Kidney epithelial cell (primary cell): ENCODE data around the gene AKR1B1. TPM values are rescaled to one million over a fixed set of nuclear protein-coding genes. Genes with fewer than 3 reads are reported as not detected.

Source experiments
- DNase-seq: peaks from one replicate; pipeline ENCODE4 v3.0.0-alpha.2; 2010; ENCODE audit warnings: low read depth
- H3K27me3 ChIP-seq: 2 replicates; pipeline ENCODE4 v1.6.0; 2011; ENCODE audit warnings: low read length; ENCODE audit not compliant: control insufficient read depth, insufficient read depth
- H3K36me3 ChIP-seq: 2 replicates; pipeline ENCODE4 v1.5.1; 2011; ENCODE audit warnings: low read length; ENCODE audit not compliant: control insufficient read depth, insufficient read depth
- H3K4me3 ChIP-seq: 2 replicates; pipeline ENCODE4 v1.5.1; 2011; ENCODE audit warnings: low read depth, mild to moderate bottlenecking, control low read depth, low read length
- total RNA-seq: library from RNA; depleted of rRNA; stranded (reverse); fragments of >200 nt; gene quantifications from 2 replicates; pipeline ENCODE4 v1.2.3, GENCODE V29; 2015
- TF ChIP-seq, protein P1 (sequence below): IDR thresholded peaks from 2 replicates; pipeline ENCODE4 v1.5.1; 2011; ENCODE audit warnings: mild to moderate bottlenecking, moderate library complexity, low read length, control low read depth, inconsistent platforms; ENCODE audit not compliant: insufficient read depth, poor library complexity, severe bottlenecking

Gene AKR1B1
- total RNA-seq, 1 donor from 2014 or later = 80.0 TPM

DNA sequence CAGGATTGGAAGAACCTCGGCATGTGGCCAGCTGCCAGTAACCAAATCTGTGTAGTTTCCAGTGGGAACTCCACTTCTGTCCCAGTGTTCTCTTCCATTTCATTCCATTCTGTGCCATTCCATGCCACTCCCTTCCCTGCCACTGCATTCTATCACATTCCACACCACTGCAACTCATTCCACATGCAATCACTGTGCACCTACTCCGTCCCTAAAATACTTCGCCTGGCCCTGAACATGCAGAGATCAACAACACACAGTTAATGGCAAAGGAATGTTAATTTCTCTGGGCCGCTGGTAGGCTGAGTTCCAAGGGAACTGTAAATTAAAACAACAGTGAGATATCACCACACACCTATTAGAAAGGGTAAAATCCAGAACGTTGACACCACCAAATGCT, 64.8 kb downstream of the AKR1B1 start:
- H3K4me3 ChIP-seq = no peak overlapping the region
- TF ChIP-seq, protein P1, sequence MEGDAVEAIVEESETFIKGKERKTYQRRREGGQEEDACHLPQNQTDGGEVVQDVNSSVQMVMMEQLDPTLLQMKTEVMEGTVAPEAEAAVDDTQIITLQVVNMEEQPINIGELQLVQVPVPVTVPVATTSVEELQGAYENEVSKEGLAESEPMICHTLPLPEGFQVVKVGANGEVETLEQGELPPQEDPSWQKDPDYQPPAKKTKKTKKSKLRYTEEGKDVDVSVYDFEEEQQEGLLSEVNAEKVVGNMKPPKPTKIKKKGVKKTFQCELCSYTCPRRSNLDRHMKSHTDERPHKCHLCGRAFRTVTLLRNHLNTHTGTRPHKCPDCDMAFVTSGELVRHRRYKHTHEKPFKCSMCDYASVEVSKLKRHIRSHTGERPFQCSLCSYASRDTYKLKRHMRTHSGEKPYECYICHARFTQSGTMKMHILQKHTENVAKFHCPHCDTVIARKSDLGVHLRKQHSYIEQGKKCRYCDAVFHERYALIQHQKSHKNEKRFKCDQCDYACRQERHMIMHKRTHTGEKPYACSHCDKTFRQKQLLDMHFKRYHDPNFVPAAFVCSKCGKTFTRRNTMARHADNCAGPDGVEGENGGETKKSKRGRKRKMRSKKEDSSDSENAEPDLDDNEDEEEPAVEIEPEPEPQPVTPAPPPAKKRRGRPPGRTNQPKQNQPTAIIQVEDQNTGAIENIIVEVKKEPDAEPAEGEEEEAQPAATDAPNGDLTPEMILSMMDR = no peak
- no peak for DNase-seq
- no peaks in the 10 kb centered on the region for H3K27me3 ChIP-seq
- H3K36me3 ChIP-seq = no peaks in the 10 kb centered on the region

Other genes with a start within 250 kb of the AKR1B1 start
- gene SLC35B4, start 142.2 kb downstream of the AKR1B1 start, total RNA-seq = 10.6 and 14.1 TPM in 2 replicates
- not detected in 2 replicates for gene AKR1B10, start 68.5 kb upstream of the AKR1B1 start, total RNA-seq
- 0.27 TPM in 1 of 2 replicates, not detected in the other for gene AKR1B15, start 90.0 kb upstream of the AKR1B1 start, total RNA-seq
- 29.2 and 30.7 TPM in 2 replicates for gene BPGM, start 187.8 kb upstream of the AKR1B1 start, total RNA-seq